ENCODE results near the gene NEBL.

NEBL gene

DNA sequence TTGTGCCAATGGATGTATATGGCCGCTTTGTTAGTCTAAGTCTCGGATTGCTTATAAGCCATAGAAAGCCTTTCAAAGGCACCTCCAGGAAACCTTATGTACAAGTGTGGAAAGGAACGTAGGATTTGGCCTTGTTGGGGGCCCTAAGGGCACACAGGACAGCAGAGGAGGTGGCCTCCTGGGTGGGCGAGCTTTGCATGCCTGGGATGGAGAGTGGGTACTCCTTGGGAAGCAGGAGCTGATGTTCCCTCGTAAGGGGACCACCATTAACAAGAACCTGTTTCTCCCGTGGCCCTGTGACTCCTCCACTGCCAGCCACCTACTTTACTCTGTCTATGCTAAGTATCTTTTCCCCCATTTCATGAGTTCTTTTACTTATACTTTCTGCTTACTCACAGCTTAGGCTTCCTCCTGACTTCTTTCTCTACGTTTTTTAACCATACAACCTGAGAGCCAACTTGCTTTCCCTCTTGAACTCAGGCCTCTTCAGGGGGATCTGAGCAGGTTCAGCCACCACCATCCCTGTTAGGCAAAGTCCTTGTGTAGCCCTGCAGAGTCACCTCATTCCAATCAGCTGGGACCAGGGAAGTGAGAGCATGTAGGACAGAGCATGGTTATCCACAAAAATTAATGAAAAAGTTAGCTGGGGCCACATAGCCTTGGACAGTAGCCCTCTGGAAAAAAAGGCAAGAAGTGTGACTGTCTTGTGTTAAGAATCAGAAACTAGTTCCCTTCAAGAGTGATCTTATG lies 118.9 kb downstream of the NEBL start:
- TF ChIP-seq, protein P1, sequence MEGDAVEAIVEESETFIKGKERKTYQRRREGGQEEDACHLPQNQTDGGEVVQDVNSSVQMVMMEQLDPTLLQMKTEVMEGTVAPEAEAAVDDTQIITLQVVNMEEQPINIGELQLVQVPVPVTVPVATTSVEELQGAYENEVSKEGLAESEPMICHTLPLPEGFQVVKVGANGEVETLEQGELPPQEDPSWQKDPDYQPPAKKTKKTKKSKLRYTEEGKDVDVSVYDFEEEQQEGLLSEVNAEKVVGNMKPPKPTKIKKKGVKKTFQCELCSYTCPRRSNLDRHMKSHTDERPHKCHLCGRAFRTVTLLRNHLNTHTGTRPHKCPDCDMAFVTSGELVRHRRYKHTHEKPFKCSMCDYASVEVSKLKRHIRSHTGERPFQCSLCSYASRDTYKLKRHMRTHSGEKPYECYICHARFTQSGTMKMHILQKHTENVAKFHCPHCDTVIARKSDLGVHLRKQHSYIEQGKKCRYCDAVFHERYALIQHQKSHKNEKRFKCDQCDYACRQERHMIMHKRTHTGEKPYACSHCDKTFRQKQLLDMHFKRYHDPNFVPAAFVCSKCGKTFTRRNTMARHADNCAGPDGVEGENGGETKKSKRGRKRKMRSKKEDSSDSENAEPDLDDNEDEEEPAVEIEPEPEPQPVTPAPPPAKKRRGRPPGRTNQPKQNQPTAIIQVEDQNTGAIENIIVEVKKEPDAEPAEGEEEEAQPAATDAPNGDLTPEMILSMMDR (conservative IDR thresholded peaks at IDR 0.05): no peak
- TF ChIP-seq ZFX (IDR thresholded peaks at IDR 0.05): no peak
- H3K27ac ChIP-seq: no peak overlapping the region

DNA sequence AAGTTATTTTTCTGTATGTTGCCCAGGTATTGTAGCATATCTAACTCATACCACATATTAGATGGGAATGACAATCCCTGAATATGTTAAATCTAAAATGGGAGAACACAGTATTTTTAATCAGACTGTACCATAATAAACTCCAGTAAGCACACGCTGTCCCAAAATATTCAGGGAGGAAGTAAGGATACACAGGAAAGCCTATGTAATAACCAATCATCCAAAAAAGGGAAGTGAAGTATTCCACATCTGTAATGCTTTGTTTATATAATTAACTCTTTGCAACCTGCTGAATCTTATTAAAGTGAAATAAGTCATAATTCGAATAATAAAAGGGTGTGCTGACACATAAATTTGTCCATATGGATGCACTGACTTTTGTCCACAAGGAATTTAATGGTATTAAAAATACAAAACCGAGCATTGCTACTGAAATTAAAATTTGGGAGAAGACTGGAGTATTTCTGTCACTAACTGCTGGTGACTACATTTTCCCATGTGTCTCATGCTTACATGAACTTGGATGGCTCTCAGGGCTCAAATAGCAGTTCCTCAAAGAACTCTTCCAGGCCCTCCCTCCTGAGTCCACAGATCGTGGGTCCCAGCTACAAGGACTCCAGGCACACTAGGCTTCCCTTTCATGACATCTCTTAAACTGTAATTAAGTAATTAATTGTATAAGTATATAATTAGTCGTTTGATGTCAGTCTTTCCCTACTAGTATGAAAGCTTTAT lies 120.6 kb downstream of the NEBL start:
- H3K27ac ChIP-seq: no peak overlapping the region
- TF ChIP-seq, protein P1 (conservative IDR thresholded peaks at IDR 0.05): no peak
- TF ChIP-seq ZFX (IDR thresholded peaks at IDR 0.05): no peak

DNA sequence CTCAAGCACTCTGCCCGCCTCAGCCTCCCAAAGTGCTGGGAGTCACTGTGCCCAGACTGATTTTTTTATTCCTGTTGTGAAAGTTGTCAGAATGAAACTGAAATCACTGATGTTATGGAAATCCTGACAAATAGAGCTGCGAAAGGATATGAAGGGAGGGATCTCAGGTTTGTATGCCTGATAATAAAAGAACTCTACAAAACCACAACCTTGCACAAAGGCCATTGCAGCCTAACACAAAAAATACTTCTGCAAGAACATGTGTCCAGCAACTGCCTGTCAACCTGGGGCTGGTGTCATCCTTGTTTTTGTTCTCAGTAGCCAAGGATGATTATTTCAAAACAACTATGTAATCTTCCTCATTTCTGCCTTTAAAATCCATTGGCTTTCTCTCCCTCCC lies 126.1 kb downstream of the NEBL start:
- H3K27ac ChIP-seq: no peak overlapping the region
- TF ChIP-seq, protein P1 (conservative IDR thresholded peaks at IDR 0.05): no peak
- TF ChIP-seq ZFX (IDR thresholded peaks at IDR 0.05): no peak

DNA sequence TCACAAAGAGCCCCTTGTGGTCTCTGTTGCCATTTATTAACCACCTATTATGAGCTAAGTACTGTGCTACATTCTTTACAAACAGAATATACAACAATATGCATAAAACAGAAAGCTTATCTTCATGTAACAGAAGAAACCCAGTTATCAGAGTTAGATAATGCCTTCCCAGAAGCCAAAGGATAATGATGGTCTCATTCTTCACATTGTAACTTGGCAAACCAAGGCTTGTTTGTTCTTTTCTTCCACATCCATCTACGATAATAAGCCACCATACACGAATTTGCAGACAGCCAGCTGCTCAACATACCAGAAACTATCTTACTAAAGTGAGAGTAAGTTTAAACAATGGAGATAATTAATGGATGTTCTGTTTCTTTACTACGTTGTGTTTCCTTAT lies 127.6 kb downstream of the NEBL start:
- no peak overlapping the region for H3K27ac ChIP-seq
- TF ChIP-seq, protein P1 (conservative IDR thresholded peaks at IDR 0.05): no peak
- no peak for TF ChIP-seq ZFX (IDR thresholded peaks at IDR 0.05)

DNA sequence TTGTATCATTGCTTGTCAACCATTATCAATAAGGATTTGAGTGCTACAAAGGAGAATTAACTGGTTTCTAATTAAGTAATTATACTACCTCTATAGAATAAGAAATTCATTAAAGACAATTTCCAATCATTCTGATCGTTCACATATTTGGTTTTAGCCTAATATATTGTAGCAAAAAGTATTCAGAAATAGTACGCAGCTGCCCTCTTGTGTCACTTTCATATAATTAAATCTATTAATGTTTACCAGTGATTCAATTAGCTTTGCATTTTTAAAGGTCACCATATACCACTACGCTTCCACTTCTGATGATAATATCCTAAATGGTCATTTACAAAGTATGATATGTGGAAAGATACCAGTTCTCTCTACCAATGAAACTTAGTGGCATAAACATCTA lies 128.3 kb downstream of the NEBL start:
- TF ChIP-seq, protein P1 (conservative IDR thresholded peaks at IDR 0.05): peak; percentile 72
- TF ChIP-seq ZFX (IDR thresholded peaks at IDR 0.05): no peak

DNA sequence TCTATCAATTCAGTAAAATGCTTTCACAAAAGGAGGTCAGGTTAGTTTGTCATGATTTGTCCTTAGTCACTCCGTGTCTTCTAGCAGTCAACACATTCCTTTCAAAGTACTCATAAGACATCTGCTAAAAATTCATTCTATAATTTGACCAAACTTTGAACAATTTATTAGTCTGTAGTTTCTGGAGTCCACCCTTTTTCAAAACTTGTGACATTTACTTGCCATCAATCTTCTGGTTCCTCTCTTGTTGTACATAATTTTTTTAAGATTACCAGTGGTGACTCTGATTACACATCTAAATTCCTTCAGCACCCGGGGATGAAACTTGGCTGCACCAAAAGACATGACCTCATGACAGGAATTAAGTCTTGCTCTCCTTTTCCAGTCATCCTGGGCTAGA lies 130.1 kb downstream of the NEBL start:
- no peak overlapping the region for H3K27ac ChIP-seq
- TF ChIP-seq, protein P1 (conservative IDR thresholded peaks at IDR 0.05): no peak

More for the DNA sequence above, 128.3 kb downstream of the NEBL start:
- no peak overlapping the region for H3K27ac ChIP-seq

DNA sequence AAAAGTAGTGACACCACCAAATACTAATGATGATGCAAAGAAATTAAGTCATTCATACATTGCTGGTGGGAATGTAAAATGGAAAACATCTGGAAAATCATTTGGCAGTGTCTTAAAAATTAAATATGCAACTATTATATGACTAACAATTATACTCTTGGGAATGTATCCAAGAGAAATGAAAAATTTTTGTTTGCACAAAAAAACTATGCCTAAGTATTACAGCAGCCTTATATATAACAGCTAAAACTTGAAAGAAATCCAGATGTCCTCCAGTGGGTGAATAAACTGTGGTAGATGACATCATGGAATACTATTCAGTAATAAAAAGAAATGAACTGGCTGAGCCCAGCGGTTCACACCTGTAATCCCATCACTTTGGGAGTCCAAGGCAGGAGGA lies 132.0 kb downstream of the NEBL start:
- TF ChIP-seq, protein P1 (conservative IDR thresholded peaks at IDR 0.05): no peak
- H3K27ac ChIP-seq: no peak overlapping the region
